Prostate gland (tissue), 2 donors: ENCODE measurements around the gene GPR84.

Experiments used
- CTCF ChIP-seq, 4 experiments: fragments of 200-600 bp in 2 of 4; fragments of 450-650 bp in 2 of 4; sonication (generic) in 2 of 4; IDR thresholded peaks; 1 replicate in 3 of 4; 2 replicates in 1 of 4; pipeline ENCODE4 v1.5.1; 2016 to 2019; ENCODE audit warnings: antibody characterized with exemption in 4 of 4, mild to moderate bottlenecking in 2 of 4, moderate library complexity in 2 of 4
- POLR2AphosphoS5 ChIP-seq: sonication (generic); formaldehyde crosslinking; IDR thresholded peaks from one replicate; pipeline ENCODE4 v1.6.1; 2017; ENCODE audit warnings: antibody characterized with exemption

- TF ChIP-seq CTCF (IDR thresholded peaks at IDR 0.05), result no peak
- no peak for TF ChIP-seq POLR2AphosphoS5
Measured at GRCh38 chr12:54349036-54349435, 15.2 kb downstream of the GPR84 start.
